Activated CD4-positive, alpha-beta T cell treated with anti-CD3 and anti-CD28 coated beads, Interleukin-2, amount 50 U/mL, for 24 hours (primary cell): ENCODE results near the gene MPPED1.

ENCODE experiments used
- DNase-seq, 2 donors: peaks; one replicate each; pipeline ENCODE4 v3.0.0-alpha.2; 2020; ENCODE audit warnings: low read depth in 1 of 2, low spot score in 1 of 2

The MPPED1 gene

DNA sequence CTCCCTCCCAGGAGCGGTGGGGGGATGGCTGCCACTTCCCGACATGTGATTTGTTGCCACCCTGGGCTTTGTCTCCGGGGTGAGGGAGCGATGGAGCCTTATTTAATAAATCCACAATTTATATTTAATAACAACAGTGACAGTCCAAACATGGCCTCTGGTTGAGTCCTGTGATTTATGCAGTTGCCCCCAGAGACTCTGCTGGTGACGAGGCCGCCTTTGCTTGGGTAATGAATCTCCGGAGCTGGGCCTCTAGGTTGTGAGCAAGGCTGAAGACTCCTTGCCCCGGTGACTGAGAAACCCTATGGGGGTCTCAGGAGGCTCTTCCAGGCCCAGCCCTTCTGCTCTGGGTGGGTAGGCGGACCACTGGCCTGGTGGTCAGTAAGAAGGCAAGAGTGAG is 16.7 kb downstream of the MPPED1 start:
- DNase-seq: no peak

DNA sequence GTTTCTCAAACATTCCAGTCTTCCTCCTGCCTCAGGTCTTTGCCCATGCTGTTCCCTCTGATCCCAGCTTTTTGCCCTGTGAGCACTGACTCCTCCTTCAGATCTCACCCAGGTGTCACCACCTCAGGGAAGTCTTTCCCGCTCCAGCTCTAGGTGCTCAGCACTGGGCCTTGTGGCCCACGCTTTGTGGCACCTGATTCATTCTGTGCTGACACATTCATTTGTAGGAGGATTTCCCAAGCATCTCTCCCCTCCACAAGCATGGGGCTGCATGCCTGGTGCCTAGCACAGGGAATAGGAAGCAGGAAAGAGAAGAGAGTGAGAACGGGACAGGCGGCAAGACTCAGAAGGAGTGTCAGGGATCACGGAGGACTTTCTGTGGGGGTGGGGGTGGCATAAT is 17.6 kb downstream of the MPPED1 start:
- no peak for DNase-seq

DNA sequence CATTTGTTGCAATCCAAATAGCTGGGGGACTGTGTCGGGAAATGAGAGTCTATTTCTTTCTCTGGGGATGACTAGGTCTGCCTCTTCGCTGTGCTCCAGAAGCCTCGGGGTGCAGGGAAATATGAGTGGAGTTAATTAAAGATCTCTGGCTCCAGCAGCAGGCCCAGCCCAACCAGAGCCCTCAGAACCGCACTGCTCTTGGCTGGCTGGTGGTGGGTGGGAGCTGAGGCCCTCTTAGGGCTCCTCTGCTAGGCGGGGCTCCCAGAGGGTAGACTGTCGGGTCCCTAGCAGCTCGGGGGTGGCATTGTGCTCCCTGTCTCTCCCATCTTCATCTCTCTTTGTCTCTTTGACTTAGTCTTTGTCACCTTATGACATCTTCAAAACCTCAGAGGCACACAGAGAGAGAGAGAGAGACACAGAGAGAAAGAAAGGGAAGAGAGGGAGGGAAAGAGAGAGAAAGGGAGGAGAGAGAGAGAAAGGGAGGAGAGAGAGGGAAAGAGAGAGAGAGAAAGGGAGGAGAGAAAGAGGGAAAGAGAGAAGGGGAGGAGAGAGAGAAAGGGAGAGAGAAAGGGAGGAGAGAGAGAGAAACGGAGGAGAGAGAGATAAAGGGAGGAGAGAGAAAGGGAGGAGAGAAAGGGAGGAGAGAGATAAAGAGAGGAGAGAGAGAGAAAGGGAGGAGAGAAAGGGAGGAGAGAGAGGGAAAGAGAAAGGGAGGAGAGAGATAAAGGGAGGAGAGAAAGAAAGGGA is 20.2 kb downstream of the MPPED1 start:
- no peak for DNase-seq

DNA sequence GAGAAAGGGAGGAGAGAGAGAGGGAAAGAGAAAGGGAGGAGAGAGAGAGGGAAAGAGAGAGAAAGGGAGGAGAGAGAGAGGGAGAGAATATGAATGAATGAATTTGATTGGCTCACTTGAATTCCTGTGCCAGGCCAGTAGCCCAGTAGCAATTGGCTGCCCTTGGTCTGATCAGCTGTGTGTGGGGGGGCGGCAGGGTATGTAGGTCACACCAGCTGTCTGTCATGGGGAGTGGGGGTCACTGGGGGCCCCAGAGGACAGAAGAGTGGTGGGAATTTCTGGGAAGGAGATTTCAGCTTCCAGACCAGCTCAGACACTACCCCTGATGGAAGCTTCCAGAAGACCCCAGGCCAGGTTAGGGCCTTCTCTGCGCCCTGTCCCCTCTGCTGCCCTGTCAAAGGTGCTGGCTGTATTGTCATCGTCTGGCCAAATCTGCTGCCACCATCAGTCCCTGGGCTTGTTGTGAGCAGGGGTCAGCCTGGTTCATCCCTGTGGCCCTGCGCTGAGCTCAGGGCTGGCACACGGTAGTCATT is 21.1 kb downstream of the MPPED1 start:
- no peak for DNase-seq

DNA sequence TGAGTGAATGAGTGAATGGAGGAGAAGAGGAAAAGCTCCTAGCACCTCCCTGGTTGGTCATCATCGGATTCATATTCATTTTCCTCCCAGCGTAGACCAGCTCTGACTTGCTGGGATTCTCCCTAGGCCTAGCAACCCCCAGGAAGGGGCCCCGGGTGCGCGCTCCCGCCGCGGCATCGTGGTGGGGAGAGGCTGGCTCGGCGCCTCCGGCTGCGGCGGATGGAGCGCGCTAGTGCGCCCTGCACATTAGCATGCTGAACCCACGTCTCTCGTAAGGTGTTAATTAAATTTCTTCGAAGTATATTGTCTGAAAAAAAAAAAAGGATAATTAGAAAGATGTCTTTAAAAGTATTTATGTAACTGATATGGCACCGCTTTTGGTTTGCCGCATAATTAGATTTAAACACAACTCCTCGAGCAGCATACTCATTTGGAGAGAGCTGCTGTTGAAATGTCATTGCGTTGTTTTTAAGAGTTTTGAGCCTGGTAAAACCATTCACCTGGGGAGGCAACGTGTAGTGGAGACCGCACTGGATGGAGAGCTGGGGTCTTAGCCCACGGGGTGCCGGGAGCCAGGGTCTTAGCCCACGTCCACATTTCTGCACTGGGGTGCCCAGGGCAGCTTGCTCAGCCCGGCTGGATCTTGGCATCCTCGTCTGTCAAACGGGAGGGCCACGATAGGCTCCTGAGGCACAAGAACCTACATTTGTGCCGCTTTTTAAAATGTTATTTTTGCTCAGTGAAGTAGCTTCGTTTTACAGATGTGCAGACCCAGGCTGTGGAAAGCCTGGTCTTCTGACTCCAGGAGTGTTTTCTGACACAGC is 21.8 kb downstream of the MPPED1 start:
- no peak for DNase-seq

DNA sequence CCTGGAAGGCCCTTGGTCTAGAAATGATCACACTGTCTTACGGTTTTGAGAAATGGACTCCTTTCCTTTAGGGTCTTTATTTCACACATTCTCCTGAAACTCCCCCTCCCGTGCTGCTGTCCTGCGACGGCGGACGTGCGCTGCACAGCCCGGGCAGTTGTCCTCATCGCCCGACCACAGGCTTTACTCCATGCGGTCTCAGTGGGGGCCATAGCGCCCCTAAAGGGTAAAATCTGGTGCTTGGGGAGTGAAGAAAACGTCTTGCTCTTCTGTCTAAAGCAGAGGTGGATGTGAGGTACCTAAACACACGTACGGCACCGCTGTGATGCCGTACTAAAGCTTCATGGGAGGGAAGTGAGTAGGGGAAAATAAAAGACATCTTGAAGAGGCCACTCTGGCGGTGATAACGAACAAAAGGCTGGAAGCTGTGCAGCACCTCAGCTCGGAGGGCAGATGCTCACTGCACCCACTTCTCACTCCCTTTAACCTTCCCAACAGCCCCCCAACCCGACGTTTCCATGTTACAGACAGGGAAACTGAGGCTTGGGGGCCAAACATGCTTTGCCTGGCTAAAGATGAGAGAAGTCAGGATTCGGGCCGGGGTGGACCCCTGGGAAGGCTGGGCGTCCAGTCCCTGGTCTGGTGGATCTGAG is 22.6 kb downstream of the MPPED1 start:
- no peak for DNase-seq

DNA sequence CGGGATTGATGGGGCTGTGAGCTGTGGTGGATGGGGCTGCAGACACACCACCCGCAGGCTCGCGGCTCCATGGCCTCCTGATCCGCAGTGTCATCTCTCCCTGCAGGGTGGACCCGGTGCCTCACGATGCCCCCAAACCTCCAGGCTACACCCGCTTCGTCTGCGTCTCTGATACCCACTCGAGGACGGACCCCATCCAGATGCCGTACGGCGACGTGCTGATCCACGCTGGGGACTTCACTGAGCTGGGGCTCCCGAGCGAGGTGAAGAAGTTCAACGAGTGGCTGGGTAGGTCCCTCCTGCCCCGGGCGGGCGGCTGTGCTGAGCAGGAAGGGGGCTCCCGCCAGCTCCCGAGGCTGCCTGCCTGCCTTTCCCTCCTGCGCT is 23.1 kb downstream of the MPPED1 start:
- DNase-seq: no peak

DNA sequence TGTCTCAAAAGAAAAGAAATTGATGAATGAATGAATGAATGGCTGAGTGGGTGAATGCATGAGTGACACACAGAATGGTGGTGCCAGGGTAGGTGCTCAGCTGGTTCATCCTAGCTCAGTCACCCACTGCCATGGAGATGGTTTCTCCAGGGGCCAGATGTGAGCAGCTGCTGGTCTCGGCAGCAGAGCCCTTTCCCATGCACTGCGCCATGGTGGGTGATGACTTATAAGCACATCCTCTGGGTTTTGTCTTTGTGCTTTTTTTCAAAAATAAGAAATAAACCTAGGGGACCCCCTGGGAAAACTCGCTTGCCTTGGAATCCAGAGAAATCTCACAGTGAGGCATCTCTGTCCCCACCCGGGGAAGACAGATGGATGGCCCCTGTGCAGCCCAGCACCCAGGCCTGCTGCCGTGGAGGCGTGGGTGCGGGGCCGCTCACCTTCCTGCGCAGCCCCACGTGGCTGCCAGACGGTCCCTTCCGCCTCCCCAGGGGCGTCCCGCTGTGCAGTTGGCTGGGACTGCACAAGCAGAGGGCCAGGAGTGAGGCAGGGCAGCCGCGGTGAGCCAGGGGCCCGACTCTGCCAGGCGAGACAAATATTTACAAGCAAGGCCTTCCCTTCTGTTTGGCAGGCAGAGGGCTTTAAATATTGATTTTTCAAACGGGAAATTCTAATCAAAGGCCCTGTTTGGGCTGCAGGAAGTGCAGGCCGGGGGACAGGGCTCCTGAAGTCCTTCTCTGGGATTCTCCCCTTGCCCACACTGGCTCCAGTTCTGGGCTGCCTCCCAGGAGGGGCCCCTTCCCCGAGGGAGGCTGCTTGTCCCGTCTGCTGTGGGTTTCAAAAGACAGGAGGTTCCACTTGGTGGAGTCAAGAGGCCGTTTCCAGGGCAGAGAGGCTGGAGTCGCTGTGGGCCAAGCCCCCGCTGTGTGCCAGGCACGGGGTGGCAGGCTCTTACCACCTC is 24.3 kb downstream of the MPPED1 start:
- no peak for DNase-seq

DNA sequence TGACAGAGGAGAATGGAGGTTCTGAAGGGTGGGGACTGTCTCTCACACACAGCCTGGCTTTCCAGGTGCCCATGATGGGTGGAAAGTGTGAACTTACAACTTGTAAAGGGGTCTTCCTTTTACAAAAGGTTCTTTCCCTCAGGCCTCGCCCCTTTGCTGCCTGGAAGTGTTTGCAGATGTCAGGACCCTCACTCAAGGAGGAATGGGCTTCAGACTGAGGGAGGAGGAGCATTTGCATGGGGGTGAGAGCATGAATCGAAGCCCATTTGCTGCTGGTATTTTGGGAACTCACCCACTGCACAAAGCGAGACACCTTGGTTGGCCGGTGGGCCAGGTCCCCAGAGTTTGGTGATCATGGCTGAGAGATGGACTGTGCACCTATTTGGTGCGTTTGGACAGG is 25.1 kb downstream of the MPPED1 start:
- no peak for DNase-seq

DNA sequence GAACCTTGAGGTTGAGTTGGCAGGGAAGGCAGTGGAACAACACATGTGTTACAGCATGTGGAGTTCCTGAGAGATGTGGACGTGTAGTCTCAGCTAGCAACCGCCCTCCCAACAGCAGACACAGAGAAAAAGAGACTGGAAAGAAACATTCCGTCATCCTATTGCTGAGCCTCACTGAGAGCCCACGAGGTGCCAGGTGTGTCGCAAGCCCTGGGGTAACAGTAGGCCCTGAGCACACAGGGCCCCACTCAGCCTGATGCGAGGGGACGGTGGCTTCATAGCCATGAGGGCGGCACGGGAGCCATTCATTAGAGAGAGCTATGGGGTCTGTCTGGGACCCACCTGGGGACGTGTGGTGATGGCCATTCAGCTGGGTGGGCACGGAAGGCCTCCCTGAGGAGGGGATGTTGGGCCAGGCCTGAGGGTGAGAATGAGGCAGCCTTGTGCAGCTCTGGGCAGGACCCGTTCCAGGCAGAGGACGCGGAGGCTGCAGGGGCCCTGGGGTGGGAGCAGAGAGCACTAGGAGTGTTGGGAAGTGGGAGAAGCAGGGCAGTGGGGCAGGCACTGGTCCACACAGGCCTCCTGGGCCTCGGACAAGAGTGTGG is 26.2 kb downstream of the MPPED1 start:
- no peak for DNase-seq

DNA sequence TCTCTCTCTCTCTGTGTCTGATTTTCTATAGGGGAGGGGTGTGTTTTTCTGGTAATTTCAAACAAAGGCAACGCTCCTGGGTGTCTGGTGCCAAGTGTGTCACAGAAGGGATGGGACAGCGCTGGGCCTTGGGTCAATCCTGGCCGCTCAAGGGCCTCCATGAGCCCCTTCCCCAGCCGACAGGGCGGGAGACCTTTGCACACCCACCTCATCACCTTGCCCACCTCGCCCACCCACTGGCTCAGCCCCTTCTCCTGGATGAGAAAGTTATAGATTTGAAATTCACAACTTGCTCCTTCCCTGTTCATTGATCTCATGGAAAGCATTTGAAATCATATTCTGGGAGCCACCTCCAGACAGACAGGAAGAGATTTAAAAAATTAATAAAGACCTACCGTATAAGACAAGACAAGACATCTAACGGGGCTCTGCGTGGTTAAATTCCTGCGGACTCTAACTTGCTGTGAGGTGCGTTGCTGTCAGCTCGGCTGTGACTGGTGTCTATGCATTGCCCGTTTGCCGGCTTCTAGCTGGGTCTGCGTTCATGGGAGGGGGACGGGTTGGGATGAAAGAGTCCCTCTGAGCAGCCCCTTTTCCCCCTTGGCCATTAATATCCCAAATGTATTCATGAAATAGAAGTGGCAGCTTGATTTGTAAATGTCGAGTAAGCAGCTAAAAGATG is 27.0 kb downstream of the MPPED1 start:
- DNase-seq: no peak

DNA sequence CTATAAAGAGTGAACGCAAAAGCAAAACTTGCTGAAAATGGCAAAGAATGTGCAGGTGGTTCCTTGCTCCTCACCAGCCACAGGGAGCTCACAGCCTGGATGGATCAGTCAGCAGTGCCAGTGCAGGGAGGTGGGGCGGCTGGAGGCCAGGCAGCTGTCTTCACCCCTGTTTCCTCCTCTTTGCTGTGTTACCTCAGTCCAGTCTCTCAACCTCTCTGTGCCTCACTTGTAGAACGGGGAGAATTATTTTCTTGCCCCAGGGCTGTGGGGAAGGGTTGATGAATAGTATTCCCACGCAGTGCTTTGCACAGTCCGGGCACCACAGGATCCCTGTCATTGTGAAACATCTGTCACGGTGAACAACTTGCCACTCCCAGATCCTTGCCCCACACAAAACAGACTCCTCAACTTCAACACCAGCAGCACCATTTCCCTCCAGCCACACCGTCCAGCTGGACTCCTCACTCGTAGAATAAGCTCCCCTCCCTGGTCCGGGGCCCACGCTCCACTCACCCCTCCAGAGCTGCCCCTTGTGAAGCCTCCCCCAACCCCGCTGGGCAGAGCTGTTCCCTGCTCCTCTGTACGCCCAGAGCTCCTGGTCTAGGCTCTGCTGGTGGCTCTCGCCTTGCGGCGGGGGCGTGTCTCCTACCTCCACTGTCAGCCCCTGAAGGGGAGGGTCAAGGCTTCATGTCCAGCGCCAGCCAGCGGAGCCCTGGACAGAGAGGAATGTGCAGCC is 27.7 kb downstream of the MPPED1 start:
- DNase-seq: no peak

DNA sequence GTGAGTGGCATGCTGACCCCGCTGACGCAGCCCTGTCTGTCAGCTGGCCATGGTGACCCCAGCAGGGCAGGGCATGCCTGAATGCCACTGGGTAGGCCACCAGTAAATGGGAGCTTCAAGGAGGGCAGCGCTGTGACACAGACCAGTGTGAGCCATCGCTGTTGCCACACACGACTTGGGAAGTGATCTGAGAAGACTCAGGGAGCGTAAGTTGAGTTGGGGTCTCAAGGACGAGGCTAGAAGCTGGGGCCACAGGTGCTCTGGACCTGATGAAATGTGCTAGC is 28.2 kb downstream of the MPPED1 start:
- DNase-seq: no peak

DNA sequence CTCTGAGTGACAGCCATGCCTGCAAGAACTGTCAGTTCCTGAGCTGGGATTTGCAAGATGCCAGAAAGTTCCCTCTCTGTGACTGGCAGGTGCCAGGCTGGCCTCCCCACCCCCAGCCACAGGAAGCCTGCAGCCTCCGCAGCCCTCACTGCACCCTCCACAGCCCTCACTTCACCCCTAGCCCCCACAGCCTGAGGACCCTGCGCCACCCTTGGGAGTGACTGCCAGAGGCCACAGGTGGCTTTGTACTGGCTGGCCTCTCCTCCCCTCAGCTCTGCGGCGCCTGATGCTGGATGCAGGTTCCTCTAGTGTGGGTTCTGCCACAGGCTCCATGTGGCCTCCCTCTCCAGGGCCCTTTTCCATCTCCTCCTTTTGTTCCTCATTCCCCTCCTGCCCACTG is 28.7 kb downstream of the MPPED1 start:
- no peak for DNase-seq

DNA sequence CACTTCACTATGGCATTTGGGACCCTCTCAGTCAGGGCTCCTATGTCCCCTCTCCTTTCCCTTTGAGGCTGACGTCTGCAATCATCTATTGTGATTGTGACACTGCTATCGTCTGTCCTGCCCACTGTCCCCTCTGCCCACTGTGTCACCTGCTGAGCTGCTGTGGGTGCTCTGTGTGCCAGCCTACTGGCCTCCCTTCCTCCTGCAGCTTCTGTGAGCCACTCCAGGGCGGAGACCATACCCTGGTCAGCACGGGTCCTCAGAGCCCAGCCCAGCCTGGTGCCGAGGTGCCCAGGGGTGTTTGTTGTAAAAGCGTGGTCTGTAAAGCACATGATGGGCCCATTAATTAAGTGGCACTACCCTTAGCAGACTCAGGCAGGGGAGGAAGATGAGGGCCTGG is 29.4 kb downstream of the MPPED1 start:
- DNase-seq: no peak

DNA sequence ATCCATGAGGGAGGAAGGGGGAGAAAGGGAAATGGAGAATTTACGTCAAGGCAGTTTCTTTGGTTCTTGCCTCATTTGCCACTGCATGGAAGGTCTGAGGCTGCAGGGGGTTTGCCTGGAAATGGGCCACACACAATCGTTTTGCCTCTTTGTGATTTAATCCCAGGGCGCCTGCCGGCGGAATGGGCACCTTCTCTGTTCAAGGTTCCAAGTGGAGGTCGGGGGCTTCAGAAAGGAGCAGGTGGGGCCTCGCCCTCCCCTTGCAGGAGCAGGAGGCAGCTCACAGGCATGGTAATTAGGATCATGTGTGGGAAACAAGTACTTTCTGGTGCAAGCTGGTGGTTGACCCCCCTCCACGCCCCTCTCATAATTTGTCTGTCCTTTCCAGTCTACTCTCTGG is 29.9 kb downstream of the MPPED1 start:
- DNase-seq: no peak

DNA sequence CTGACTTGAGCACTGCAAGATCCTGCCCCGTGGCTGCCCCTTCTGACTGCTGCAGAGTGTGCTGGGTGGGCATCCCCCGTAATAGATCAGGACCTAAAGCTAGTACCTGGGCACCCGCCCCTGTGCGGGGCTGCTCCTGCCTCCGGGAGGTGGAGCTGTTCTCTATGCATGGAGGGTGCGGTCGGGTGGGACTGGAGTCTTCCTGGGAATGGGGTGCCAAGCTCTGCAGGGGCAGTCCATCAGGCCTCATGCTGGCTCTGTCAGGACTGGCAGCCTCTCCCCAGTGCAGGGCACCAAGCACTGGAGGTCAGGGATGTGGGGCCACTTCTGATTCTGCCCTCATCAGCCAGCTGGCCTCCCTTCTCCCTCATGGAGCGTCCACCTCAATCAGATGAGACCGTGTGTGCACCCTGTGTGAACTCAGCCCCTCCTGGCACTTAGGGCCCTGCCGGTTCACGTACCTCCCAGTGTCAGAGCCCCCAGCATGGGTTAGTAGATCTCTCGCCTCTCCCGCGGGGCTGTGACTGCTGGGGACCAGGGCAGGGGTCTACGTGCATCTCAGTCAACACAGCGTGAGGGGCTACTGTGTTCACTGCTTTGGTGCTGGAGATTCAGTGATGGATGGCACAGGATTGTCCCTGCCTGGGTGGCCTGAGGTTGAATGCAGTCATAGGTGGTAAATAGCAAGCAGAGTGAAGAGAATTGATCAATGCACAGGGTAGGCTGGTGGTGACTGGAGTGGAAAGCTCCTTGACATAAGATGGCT is 30.8 kb downstream of the MPPED1 start:
- no peak for DNase-seq

DNA sequence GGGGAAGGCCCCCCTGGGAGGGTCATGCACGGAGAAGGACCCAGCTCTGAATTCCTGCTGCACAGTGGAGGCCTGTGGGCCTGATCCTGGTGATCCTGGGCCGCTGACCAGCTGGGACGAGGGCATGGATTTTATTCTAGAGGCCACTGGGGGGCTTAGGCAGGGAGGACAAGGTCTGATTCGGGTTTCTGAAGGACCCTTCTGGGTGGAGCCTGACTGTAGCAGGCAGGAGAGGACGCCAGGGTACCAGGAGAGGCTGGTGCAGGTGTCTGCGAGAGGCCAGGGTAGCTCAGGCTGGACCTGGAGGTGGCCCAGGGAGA is 31.3 kb downstream of the MPPED1 start:
- DNase-seq: no peak
